ENCODE results near the gene EEFSEC. TPM values are rescaled to one million over a fixed set of nuclear protein-coding genes. Genes with fewer than 3 reads are reported as not detected.

EEFSEC gene
- total RNA-seq, 3 donors from 2014 or later, result 20.2 to 23.9 (median 21.9) TPM

GRCh38 chr3:128405554-128406277 lies 252.4 kb downstream of the EEFSEC start:
- ATAC-seq (no peak), DNase-seq (no peak)
- Mint-ChIP-seq H3K36me3 (ENCODE audit: insufficient read depth) (peaks cover 3% of the 10 kb centered on the region), H3K27me3 (ENCODE audit: low read depth) (no peaks in the 10 kb centered on the region), H3K4me1 (ENCODE audit: low read depth) (no peaks in the 10 kb centered on the region), H3K9me3 (no peaks in the 10 kb centered on the region), H3K4me3 (no peak overlapping the region)

- no peak overlapping the region for H3K4me3 Mint-ChIP-seq
- H3K36me3 Mint-ChIP-seq (ENCODE audit: insufficient read depth), result peaks cover 3% of the 10 kb centered on the region
Measured at GRCh38 chr3:128407247-128407646, 254.0 kb downstream of the EEFSEC start.

GRCh38 chr3:128408012-128408692 lies 254.9 kb downstream of the EEFSEC start:
- DNase-seq (no peak), ATAC-seq (no peak)
- Mint-ChIP-seq H3K4me1 (ENCODE audit: low read depth) (no peaks in the 10 kb centered on the region), H3K36me3 (ENCODE audit: insufficient read depth) (peaks cover 3% of the 10 kb centered on the region), H3K9me3 (no peaks in the 10 kb centered on the region), H3K4me3 (no peak overlapping the region), H3K27me3 (ENCODE audit: low read depth) (no peaks in the 10 kb centered on the region)

More at GRCh38 chr3:128407247-128407646, 254.0 kb downstream of the EEFSEC start:
- ATAC-seq (no peak), DNase-seq (no peak)
- Mint-ChIP-seq H3K27me3 (ENCODE audit: low read depth) (no peaks in the 10 kb centered on the region), H3K4me1 (ENCODE audit: low read depth) (no peaks in the 10 kb centered on the region), H3K9me3 (no peaks in the 10 kb centered on the region)

GRCh38 chr3:128408693-128409623 lies 255.7 kb downstream of the EEFSEC start:
- H3K27me3 Mint-ChIP-seq (ENCODE audit: low read depth), result no peaks in the 10 kb centered on the region

GRCh38 chr3:128409624-128410581 lies 256.6 kb downstream of the EEFSEC start:
- Mint-ChIP-seq H3K4me1 (ENCODE audit: low read depth) (peaks cover 2% of the 10 kb centered on the region), H3K27me3 (ENCODE audit: low read depth) (no peaks in the 10 kb centered on the region), H3K36me3 (ENCODE audit: insufficient read depth) (peaks cover 3% of the 10 kb centered on the region), H3K4me3 (no peak overlapping the region), H3K9me3 (no peaks in the 10 kb centered on the region)
- ATAC-seq (peak in 1 of 2 donors; percentile 11), DNase-seq (no peak)

More at GRCh38 chr3:128408693-128409623, 255.7 kb downstream of the EEFSEC start:
- ATAC-seq (no peak), DNase-seq (no peak)
- peaks cover 3% of the 10 kb centered on the region for H3K36me3 Mint-ChIP-seq (ENCODE audit: insufficient read depth)
- no peaks in the 10 kb centered on the region for H3K4me1 Mint-ChIP-seq (ENCODE audit: low read depth)
- no peaks in the 10 kb centered on the region for H3K9me3 Mint-ChIP-seq
- no peak overlapping the region for H3K4me3 Mint-ChIP-seq

GRCh38 chr3:128410669-128411573 lies 257.6 kb downstream of the EEFSEC start:
- peaks cover 2% of the 10 kb centered on the region for H3K4me1 Mint-ChIP-seq (ENCODE audit: low read depth)
- no peaks in the 10 kb centered on the region for H3K27me3 Mint-ChIP-seq (ENCODE audit: low read depth)
- ATAC-seq, result no peak
- DNase-seq, result no peak
- no peak overlapping the region for H3K4me3 Mint-ChIP-seq
- peaks cover 3% of the 10 kb centered on the region for H3K36me3 Mint-ChIP-seq (ENCODE audit: insufficient read depth)
- no peaks in the 10 kb centered on the region for H3K9me3 Mint-ChIP-seq

- Mint-ChIP-seq H3K9me3 (no peaks in the 10 kb centered on the region), H3K4me1 (ENCODE audit: low read depth) (peaks cover 2% of the 10 kb centered on the region), H3K27me3 (ENCODE audit: low read depth) (no peaks in the 10 kb centered on the region), H3K4me3 (no peak overlapping the region), H3K36me3 (ENCODE audit: insufficient read depth) (peaks cover 3% of the 10 kb centered on the region)
- ATAC-seq (no peak), DNase-seq (no peak)
Measured at GRCh38 chr3:128411574-128412064, 258.3 kb downstream of the EEFSEC start.

GRCh38 chr3:128412180-128413002 lies 259.1 kb downstream of the EEFSEC start:
- no peak overlapping the region for H3K4me3 Mint-ChIP-seq
- no peaks in the 10 kb centered on the region for H3K27me3 Mint-ChIP-seq (ENCODE audit: low read depth)
- H3K36me3 Mint-ChIP-seq (ENCODE audit: insufficient read depth), result no peaks in the 10 kb centered on the region
- DNase-seq (no peak), ATAC-seq (no peak)
- peaks cover 2% of the 10 kb centered on the region for H3K4me1 Mint-ChIP-seq (ENCODE audit: low read depth)
- H3K9me3 Mint-ChIP-seq, result no peaks in the 10 kb centered on the region

GRCh38 chr3:128413003-128413370 lies 259.7 kb downstream of the EEFSEC start:
- H3K4me3 Mint-ChIP-seq, result no peak overlapping the region
- ATAC-seq, result no peak
- no peak for DNase-seq
- no peaks in the 10 kb centered on the region for H3K27me3 Mint-ChIP-seq (ENCODE audit: low read depth)
- H3K9me3 Mint-ChIP-seq, result no peaks in the 10 kb centered on the region
- peaks cover 2% of the 10 kb centered on the region for H3K4me1 Mint-ChIP-seq (ENCODE audit: low read depth)
- no peaks in the 10 kb centered on the region for H3K36me3 Mint-ChIP-seq (ENCODE audit: insufficient read depth)

GRCh38 chr3:128413413-128414205 lies 260.3 kb downstream of the EEFSEC start:
- ATAC-seq, result no peak
- Mint-ChIP-seq H3K27me3 (ENCODE audit: low read depth) (no peaks in the 10 kb centered on the region), H3K4me1 (ENCODE audit: low read depth) (peaks cover 2% of the 10 kb centered on the region), H3K4me3 (no peak overlapping the region), H3K36me3 (ENCODE audit: insufficient read depth) (no peaks in the 10 kb centered on the region), H3K9me3 (no peaks in the 10 kb centered on the region)
- no peak for DNase-seq

- H3K27me3 Mint-ChIP-seq (ENCODE audit: low read depth), result no peaks in the 10 kb centered on the region
- no peak overlapping the region for H3K4me3 Mint-ChIP-seq
- H3K4me1 Mint-ChIP-seq (ENCODE audit: low read depth), result peaks cover 2% of the 10 kb centered on the region
- DNase-seq (no peak), ATAC-seq (no peak)
- no peaks in the 10 kb centered on the region for H3K36me3 Mint-ChIP-seq (ENCODE audit: insufficient read depth)
- H3K9me3 Mint-ChIP-seq, result no peaks in the 10 kb centered on the region
Measured at GRCh38 chr3:128415200-128415772, 262.0 kb downstream of the EEFSEC start.

All from activated T-cell treated with anti-CD3 and anti-CD28 coated beads, Interleukin-2, amount 50 U/mL, for 4 hours (primary cell).